ENCODE measurements around the gene PRKN. TPM values are rescaled to one million over a fixed set of nuclear protein-coding genes. Genes with fewer than 3 reads are reported as not detected.

Gene PRKN
- total RNA-seq, 1 donor from 2014 or later = 2.6 TPM

DNA sequence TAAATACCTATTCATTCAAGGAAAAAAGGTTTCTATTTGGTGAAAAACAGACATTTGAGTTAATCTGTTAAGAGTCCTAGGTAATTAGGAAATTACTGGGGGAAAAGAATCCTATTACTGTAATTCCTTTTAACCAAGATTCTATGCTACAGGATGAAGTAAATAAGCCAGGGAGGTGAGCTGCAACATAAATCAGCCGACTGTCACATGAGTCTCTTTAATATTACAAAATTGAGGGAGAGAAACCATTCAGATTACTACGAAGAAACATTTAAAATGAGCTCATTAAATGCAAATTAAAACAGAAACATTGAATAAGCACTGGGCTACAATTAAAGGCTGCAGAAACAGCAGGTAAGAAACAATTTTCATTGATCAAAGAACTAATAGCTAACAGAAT is 5.3 kb downstream of the PRKN start:
- no peak for TF ChIP-seq CTCF (IDR thresholded peaks at IDR 0.05)
- Histone ChIP-seq H3K4me1 (peaks cover 0 to 3% of the 10 kb centered on the region in 2 donors), H3K27ac (no peak overlapping the region), H3K27me3 (no peaks in the 10 kb centered on the region), H3K36me3 (no peaks in the 10 kb centered on the region), H3K4me3 (no peak overlapping the region), H3K9me3 (no peaks in the 10 kb centered on the region)
- intact Hi-C loops (cut with DNase I) = loop anchor here (10.0 kb wide), 3 partner anchors 613 to 1287 kb away; partner anchors contain the start of gene QKI
- no peak for DNase-seq (ENCODE audit: low spot score in 2 of 2)

DNA sequence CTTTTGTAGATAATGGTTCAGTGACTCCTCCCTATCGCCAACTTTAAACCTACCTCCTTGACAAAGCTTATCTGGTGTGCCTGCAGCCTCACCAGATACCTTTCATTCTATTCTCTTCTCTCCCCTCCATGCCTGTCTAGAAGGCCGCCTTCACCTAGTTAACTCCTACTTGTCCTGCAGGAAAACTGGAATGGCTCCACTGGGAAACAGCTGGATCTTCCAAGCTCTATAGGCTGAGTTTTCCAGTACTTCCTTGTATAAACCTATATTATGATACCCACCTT is 6.2 kb downstream of the PRKN start:
- Histone ChIP-seq H3K9me3 (no peaks in the 10 kb centered on the region), H3K27ac (no peak overlapping the region), H3K4me3 (no peak overlapping the region), H3K4me1 (no peaks in the 10 kb centered on the region), H3K27me3 (no peaks in the 10 kb centered on the region), H3K36me3 (no peaks in the 10 kb centered on the region)
- no peak for DNase-seq (ENCODE audit: low spot score in 2 of 2)
- intact Hi-C loops (cut with DNase I) = loop anchor here (10.0 kb wide), 3 partner anchors 613 to 1287 kb away; partner anchors contain the start of gene QKI
- TF ChIP-seq CTCF (IDR thresholded peaks at IDR 0.05) = no peak

DNA sequence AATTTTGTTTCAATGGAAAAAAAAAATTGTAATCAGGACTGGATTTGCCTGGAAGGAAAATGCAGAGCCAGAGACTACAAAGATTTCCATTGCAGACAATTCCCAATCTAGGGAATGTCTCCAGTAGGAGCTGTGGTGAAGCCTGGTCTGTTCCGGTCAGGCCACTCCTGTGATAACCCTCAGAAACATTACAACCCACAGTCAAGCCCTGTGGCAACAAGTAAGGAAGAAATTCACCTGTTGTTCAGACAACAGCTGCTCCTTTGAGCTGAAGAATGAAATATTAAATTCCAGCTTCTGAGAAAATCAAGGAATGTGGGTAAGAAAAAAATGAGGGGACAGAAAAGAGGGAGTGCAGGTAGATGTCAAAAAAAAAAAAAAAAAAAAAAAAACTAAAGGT is 8.0 kb downstream of the PRKN start:
- no peak for TF ChIP-seq CTCF (IDR thresholded peaks at IDR 0.05)
- H3K27me3 ChIP-seq = no peaks in the 10 kb centered on the region
- no peak for DNase-seq (ENCODE audit: low spot score in 2 of 2)
- no peak overlapping the region for H3K4me3 ChIP-seq
- intact Hi-C loops (cut with DNase I) = no loop called here
- H3K27ac ChIP-seq = no peak overlapping the region
- H3K4me1 ChIP-seq = no peaks in the 10 kb centered on the region
- H3K9me3 ChIP-seq = no peaks in the 10 kb centered on the region
- H3K36me3 ChIP-seq = no peaks in the 10 kb centered on the region

GRCh38 chr6:162715601-162716000 is 12.0 kb downstream of the PRKN start:
- Histone ChIP-seq H3K4me1 (no peaks in the 10 kb centered on the region), H3K4me3 (no peak overlapping the region), H3K27ac (no peak overlapping the region), H3K9me3 (no peaks in the 10 kb centered on the region), H3K27me3 (no peaks in the 10 kb centered on the region), H3K36me3 (no peaks in the 10 kb centered on the region)
- DNase-seq (ENCODE audit: low spot score in 2 of 2) = no peak
- intact Hi-C loops (cut with DNase I) = no loop called here
- TF ChIP-seq CTCF (IDR thresholded peaks at IDR 0.05) = no peak

DNA sequence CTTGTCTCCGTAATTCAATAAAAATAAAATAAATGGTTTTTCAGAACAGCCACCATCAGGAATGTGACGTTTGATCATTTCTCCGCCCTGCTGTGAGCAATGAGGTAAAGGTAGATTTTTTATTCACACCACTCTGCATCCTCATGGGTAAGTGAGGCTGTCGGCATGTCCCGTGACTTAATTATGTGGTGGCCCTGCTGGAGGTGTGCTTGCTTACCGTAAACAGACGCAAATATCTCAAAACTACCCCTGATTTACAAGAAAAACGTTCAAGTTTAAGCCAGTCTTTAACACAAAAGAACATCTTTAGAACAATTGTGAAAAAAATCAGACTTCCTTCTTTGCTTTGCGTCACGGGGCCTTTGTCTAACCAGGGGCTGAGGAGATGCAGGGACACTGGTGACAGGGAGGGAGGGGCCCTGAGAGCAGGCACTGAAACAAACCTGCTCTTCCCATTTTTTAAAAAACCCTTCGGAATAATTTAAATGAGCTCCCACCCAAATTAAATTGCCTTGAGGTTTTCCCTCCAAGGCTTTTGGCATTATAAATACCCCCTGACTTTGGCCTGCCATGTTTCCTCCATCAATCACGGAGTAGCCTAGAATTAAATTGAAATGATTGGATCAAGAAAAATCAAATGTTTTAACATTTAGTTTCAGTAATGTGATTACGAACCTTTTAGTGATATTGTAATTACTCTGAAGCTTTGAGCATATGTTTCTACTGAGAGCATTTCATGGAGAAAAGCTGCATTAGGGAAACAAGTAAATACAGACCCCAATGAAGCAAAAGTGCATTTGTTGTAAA is 13.4 kb downstream of the PRKN start:
- TF ChIP-seq CTCF (IDR thresholded peaks at IDR 0.05) = no peak
- Histone ChIP-seq H3K4me3 (no peak overlapping the region), H3K36me3 (no peaks in the 10 kb centered on the region), H3K27me3 (no peaks in the 10 kb centered on the region), H3K27ac (no peak overlapping the region), H3K4me1 (no peaks in the 10 kb centered on the region), H3K9me3 (no peaks in the 10 kb centered on the region)
- intact Hi-C loops (cut with DNase I) = no loop called here
- no peak for DNase-seq (ENCODE audit: low spot score in 2 of 2)
